Hepatocyte (in vitro differentiated cells): ENCODE measurements around the gene PRKAG1. TPM values are rescaled to one million over a fixed set of nuclear protein-coding genes. Genes with fewer than 3 reads are reported as not detected.
A peak's percentile ranks its signal among the peaks of the same experiment; 100 is the strongest.

Experiments used
- DNase-seq: peaks from one replicate; pipeline ENCODE4 v3.0.0-alpha.2; 2016; ENCODE audit warnings: low spot score
- H2AFZ ChIP-seq: fragments of 200-600 bp; sonication (generic); 2 replicates; pipeline ENCODE4 v1.6.0; 2016; ENCODE audit warnings: antibody characterized with exemption, mild to moderate bottlenecking
- H3K27ac ChIP-seq: fragments of 200-600 bp; sonication (generic); 2 replicates; pipeline ENCODE4 v1.5.1; 2016; ENCODE audit warnings: mild to moderate bottlenecking
- H3K27me3 ChIP-seq: fragments of 200-600 bp; sonication (generic); 2 replicates; pipeline ENCODE4 v1.6.1; 2016
- H3K36me3 ChIP-seq: fragments of 200-600 bp; sonication (generic); replicated peaks from 2 replicates; pipeline ENCODE4 v1.5.1; 2016; ENCODE audit warnings: low read depth; ENCODE audit not compliant: insufficient read depth
- H3K4me1 ChIP-seq: fragments of 200-600 bp; sonication (generic); 2 replicates; pipeline ENCODE4 v1.5.1; 2016; ENCODE audit warnings: mild to moderate bottlenecking, moderate library complexity; ENCODE audit not compliant: insufficient read depth
- H3K4me2 ChIP-seq: fragments of 200-600 bp; sonication (generic); 2 replicates; pipeline ENCODE4 v1.6.0; 2016
- H3K4me3 ChIP-seq: fragments of 200-600 bp; sonication (generic); 2 replicates; pipeline ENCODE4 v1.5.1; 2016; ENCODE audit warnings: mild to moderate bottlenecking
- H3K79me2 ChIP-seq: fragments of 200-600 bp; sonication (generic); 2 replicates; pipeline ENCODE4 v1.6.0; 2017; ENCODE audit warnings: mild to moderate bottlenecking
- H3K9me2 ChIP-seq: fragments of 200-600 bp; sonication (generic); replicated peaks from 2 replicates; pipeline ENCODE4 v1.6.0; 2017; ENCODE audit warnings: mild to moderate bottlenecking; ENCODE audit not compliant: insufficient read depth
- H3K9me3 ChIP-seq: fragments of 200-600 bp; sonication (generic); 2 replicates; pipeline ENCODE4 v1.5.1; 2016; ENCODE audit warnings: low read depth, mild to moderate bottlenecking
- H4K20me1 ChIP-seq: fragments of 200-600 bp; sonication (generic); 2 replicates; pipeline ENCODE4 v1.6.0; 2016; ENCODE audit warnings: mild to moderate bottlenecking; ENCODE audit not compliant: insufficient read depth, poor library complexity, severe bottlenecking
- CTCF ChIP-seq: fragments of 200-600 bp; sonication (generic); IDR thresholded peaks from 2 replicates; pipeline ENCODE4 v1.5.1; 2016; ENCODE audit warnings: antibody characterized with exemption, mild to moderate bottlenecking; ENCODE audit not compliant: poor library complexity
- EZH2 ChIP-seq: fragments of 200-600 bp; sonication (generic); IDR thresholded peaks from 2 replicates; pipeline ENCODE4 v1.6.1; 2016; ENCODE audit warnings: antibody characterized with exemption, mild to moderate bottlenecking, borderline replicate concordance
- EZH2phosphoT487 ChIP-seq: fragments of 200-600 bp; sonication (generic); IDR thresholded peaks from one replicate; pipeline ENCODE4 v1.6.1; 2018; ENCODE audit warnings: antibody characterized with exemption, mild to moderate bottlenecking, low read depth, moderate library complexity; ENCODE audit not compliant: unreplicated experiment, severe bottlenecking
- WGBS: methylation state at CpG from one replicate; pipeline ENCODE4 v1.1.6; 2016; ENCODE audit warnings: low lambda C conversion rate; ENCODE audit errors: missing lambda C conversion rate; 5-methylcytosine and 5-hydroxymethylcytosine counted together
- polyA plus RNA-seq: library from polyadenylated mRNA; unstranded; fragments of >200 nt; fragmentation: Nextera tagmentation; extraction: Ambion mirVana; gene quantifications from 2 replicates; pipeline ENCODE4 v1.2.1, GENCODE V29; 2016
- total RNA-seq: library from RNA; depleted of rRNA; stranded (reverse); fragments of >200 nt; gene quantifications from 2 replicates; pipeline ENCODE4 v1.2.3, GENCODE V29; 2014

The PRKAG1 gene
- total and polyA plus RNA-seq, 2 experiments from 2014 or later, result 46.0 to 61.5 TPM

GRCh38 chr12:48990552-48990951 lies 28.0 kb downstream of the PRKAG1 start:
- H4K20me1 ChIP-seq, result no peaks in the 10 kb centered on the region
- no peaks in the 10 kb centered on the region for H3K9me2 ChIP-seq
- no peak for DNase-seq
- no peak overlapping the region for H3K4me2 ChIP-seq
- no peak overlapping the region for H3K4me3 ChIP-seq
- H3K27me3 ChIP-seq, result peaks cover 68% of the 10 kb centered on the region
- no peak for TF ChIP-seq EZH2phosphoT487
- no peak for TF ChIP-seq EZH2
- TF ChIP-seq CTCF, result no peak
- H2AFZ ChIP-seq, result no peak overlapping the region
- no peaks in the 10 kb centered on the region for H3K79me2 ChIP-seq
- no peaks in the 10 kb centered on the region for H3K36me3 ChIP-seq
- no peak overlapping the region for H3K27ac ChIP-seq
- no peaks in the 10 kb centered on the region for H3K9me3 ChIP-seq
- H3K4me1 ChIP-seq, result no peaks in the 10 kb centered on the region

- Histone ChIP-seq H3K36me3 (no peaks in the 10 kb centered on the region), H3K9me2 (no peaks in the 10 kb centered on the region), H3K4me3 (no peak overlapping the region), H3K4me2 (no peak overlapping the region), H3K9me3 (no peaks in the 10 kb centered on the region), H3K27me3 (peaks cover 75% of the 10 kb centered on the region), H3K79me2 (no peaks in the 10 kb centered on the region), H3K4me1 (no peaks in the 10 kb centered on the region), H3K27ac (no peak overlapping the region), H4K20me1 (no peaks in the 10 kb centered on the region), H2AFZ (no peak overlapping the region)
- peak; percentile 73 for DNase-seq
- WGBS, result 36% methylated on average over 16 of the region's 16 CpGs
- TF ChIP-seq CTCF (peak; percentile 63), EZH2 (no peak)
Observed at GRCh38 chr12:48988030-48988649, 30.4 kb downstream of the PRKAG1 start.

GRCh38 chr12:48986720-48987291 lies 31.8 kb downstream of the PRKAG1 start:
- Histone ChIP-seq H3K27me3 (peaks cover 80% of the 10 kb centered on the region), H3K4me2 (no peak overlapping the region), H3K4me1 (no peaks in the 10 kb centered on the region), H3K9me3 (no peaks in the 10 kb centered on the region), H3K4me3 (no peak overlapping the region), H2AFZ (no peak overlapping the region), H3K79me2 (no peaks in the 10 kb centered on the region), H3K27ac (no peak overlapping the region), H3K9me2 (no peaks in the 10 kb centered on the region), H3K36me3 (no peaks in the 10 kb centered on the region), H4K20me1 (no peaks in the 10 kb centered on the region)
- DNase-seq, result no peak
- 66% methylated on average over 18 of the region's 23 CpGs for WGBS
- TF ChIP-seq CTCF, result no peak
- no peak for TF ChIP-seq EZH2phosphoT487
- TF ChIP-seq EZH2, result no peak
